RWPE1 (cell line): ENCODE measurements around the gene SIX5.

Experiments used
- CTCF ChIA-PET: fragments of 350-600 bp; sonication (Branson Sonifier 250); formaldehyde crosslinking; extraction: SDS; loops from one replicate; lab custom pipeline; 2021; lab: Yijun Ruan, JAX
- POLR2A ChIA-PET: fragments of 400-600 bp; formaldehyde crosslinking; extraction: SDS; loops from one replicate; lab custom pipeline; 2020; ENCODE audit warnings: antibody characterized with exemption; ENCODE audit not compliant: low non-redundant PET; lab: Yijun Ruan, JAX
- DNase-seq: peaks from one replicate; pipeline ENCODE4 v3.0.0; 2012; ENCODE audit warnings: low spot score
- H3K27ac ChIP-seq: fragments of 450-650 bp; 2 replicates; pipeline ENCODE4 v1.5.1; 2017
- CTCF ChIP-seq: fragments of 450-650 bp; conservative IDR thresholded peaks from 2 replicates; pipeline ENCODE4 v1.5.1; 2017; ENCODE audit warnings: low read depth, mild to moderate bottlenecking

SIX5 gene

GRCh38 chr19:45782820-45783785 lies 14.1 kb upstream of the SIX5 start:
- peak overlapping the region; percentile 98 for H3K27ac ChIP-seq
- ChIA-PET POLR2A (interaction anchor here (0.5 to 2.6 kb wide), 9 partner anchors 12 to 931 kb away, joined by 3 to 27 read pairs (median 4); partner anchors contain the start of gene SIX5), CTCF (interaction anchor here (0.6 to 1.3 kb wide), 3 partner anchors 13 to 198 kb away, joined by 3 to 8 read pairs (median 8); no protein-coding TSS in a partner anchor)
- TF ChIP-seq CTCF: no peak
- DNase-seq: peak; percentile 80

DNA sequence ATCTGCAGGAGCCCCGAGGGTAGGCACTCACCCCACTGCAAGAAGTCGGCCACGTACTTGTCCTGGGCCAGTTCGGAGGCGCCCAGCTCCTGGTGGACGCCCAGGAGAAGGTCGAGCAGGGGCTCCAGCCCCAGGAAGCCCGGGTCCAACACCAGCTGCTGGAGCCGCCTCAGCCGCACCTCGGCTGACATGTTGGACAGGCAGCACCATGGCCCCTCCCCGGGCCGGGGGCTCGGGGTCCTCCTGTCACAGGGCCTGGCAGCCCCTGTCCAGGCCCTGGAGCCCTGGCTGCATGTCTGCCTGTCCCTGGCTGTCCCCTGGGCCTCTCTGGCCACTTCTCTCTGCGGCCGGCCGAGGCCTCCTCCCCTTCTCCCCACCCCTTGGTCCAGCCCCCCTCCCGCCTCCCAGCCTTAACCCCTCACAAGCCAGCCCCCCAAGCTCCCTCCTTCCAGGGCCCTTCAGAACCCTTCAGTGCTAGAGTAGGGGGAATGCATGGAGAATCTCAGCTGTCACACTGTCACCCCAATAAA lies 13.2 kb upstream of the SIX5 start, which contains the start of gene DMPK:
TSS of gene DMPK (minus strand) at position 329 of the 530 bp plus-strand sequence. CDS start at position 191, 138 bp downstream.
- ChIA-PET POLR2A (interaction anchor here (0.5 to 2.6 kb wide), 8 partner anchors 13 to 932 kb away, joined by 3 to 27 read pairs (median 4); partner anchors contain the start of gene SIX5), CTCF (interaction anchor here (1.1 to 1.3 kb wide), 4 partner anchors 9 to 17 kb away, joined by 3 to 8 read pairs (median 6); partner anchors contain the start of gene DMWD)
- DNase-seq: no peak
- H3K27ac ChIP-seq: peak within 1 kb of the TSS; percentile 98
- no peak for TF ChIP-seq CTCF

DNA sequence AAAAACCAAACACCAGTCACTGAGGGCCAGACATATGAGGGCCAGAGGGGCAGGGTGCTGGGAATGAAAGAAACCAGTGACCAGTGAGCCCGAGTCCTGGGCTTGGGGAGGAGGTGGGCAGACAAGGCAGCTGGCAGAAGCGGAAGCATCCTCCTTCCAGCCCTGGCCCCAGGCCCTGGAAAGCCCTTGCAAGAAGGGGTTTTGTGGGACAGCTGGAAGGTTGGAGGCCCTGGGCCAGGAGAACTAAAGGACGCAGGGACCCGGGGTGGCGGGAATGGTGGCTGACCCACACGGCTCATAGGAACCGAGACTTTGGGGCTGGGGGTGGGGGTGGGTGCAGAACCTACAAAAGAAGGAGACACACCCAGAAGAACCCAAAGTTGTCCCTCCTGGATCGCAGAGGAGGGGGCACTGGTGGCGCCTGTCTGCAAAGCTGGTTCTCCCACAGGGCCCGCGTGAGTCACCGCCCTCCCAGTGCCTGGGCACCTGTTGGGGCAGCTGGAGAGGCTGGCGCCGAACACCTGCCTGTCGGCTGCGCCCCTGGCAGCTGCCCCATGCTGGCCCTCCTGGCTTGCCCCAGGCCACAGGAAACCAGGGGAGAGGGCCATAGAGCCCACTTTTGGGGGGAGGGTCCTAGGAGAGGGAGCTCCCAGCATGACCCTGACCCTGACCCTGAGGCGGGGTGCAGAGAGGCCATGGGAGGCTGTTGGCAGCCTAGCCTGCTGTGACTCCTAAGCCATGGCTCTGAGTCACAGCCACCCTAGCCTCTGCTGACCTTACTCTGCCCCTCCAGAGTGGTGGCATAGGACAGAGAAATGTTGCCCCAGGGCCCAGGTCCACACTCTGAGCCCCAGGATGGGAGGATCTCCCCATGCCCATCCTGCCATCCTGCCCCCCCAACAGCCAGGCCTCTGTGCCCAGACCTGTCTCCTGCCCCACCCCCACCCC lies 12.4 kb upstream of the SIX5 start:
- DNase-seq: peak; percentile 72
- H3K27ac ChIP-seq: peak overlapping the region; percentile 98
- ChIA-PET POLR2A (interaction anchor here (2.6 kb wide), 1 partner anchor 12 kb away, joined by 27 read pairs; the partner anchor contains the start of gene SIX5), CTCF (interaction anchor here (0.6 to 1.3 kb wide), 6 partner anchors 9 to 83 kb away, joined by 3 to 8 read pairs (median 4); partner anchors contain the start of genes DMWD and FOXA3)
- TF ChIP-seq CTCF: no peak

DNA sequence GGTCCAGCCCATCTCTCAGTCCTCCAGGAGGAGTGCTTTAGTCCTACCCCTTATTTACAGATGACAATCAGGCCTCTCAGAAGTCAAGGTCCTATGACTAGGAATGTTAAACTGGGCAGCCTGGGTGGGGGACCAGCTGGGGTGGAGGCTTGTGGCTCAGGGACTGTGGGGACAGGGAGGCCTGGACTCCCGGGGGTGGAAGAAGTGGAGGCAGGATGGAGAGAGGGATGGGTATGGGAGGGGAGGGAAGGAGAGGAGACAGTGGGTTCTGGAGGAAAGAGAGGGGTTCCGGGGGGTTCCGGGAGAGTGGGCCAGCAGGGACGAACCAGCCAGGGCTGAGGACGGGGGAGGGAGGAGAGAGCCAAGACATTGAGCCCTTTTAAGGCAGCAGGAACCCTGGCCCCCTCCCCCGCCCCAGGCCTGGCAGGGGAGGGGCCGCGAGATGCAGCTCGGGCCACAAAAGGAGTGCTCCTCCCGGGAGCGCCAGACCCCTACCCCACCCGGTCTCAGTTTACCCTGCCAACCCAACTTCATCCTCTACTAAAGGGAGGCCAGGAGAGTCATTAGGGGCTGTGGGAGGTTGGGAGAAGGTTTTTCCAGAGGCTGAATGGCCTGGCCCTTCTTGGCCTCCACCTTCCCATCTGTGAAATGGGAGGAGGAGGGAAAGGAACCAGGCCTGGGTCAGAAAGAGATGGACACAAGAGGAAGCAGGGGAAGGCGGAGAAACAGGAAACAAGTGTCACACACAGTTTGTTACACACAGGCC lies 11.6 kb upstream of the SIX5 start:
- H3K27ac ChIP-seq: peak overlapping the region; percentile 98
- TF ChIP-seq CTCF: no peak
- DNase-seq: no peak
- CTCF ChIA-PET: interaction anchor here (0.6 to 1.3 kb wide), 4 partner anchors 8 to 84 kb away, joined by 3 to 8 read pairs (median 4); partner anchors contain the start of genes DMWD and FOXA3
- POLR2A ChIA-PET: interaction anchor here (2.6 kb wide), 1 partner anchor 11 kb away, joined by 27 read pairs; the partner anchor contains the start of gene SIX5

GRCh38 chr19:45780146-45780447 lies 11.0 kb upstream of the SIX5 start:
- no peak for TF ChIP-seq CTCF
- POLR2A ChIA-PET: no interaction called here
- CTCF ChIA-PET: interaction anchor here (0.9 kb wide), 1 partner anchor 9 kb away, joined by 3 read pairs; no protein-coding TSS in a partner anchor
- DNase-seq: no peak
- H3K27ac ChIP-seq: peak overlapping the region; percentile 98
